H1 (cell line): ENCODE data around the gene LGALS12. TPM values are rescaled to one million over a fixed set of nuclear protein-coding genes. Genes with fewer than 3 reads are reported as not detected.

Experiments used
- CTCF ChIA-PET: fragments of 300-600 bp; sonication (Branson Sonifier 250); formaldehyde crosslinking; loops from one replicate; lab custom pipeline; 2021; ENCODE audit not compliant: partially characterized antibody; lab: Charles Lee
- POLR2A ChIA-PET: fragments of 300-600 bp; sonication (Branson Sonifier 250); formaldehyde crosslinking; loops from one replicate; lab custom pipeline; 2021; ENCODE audit warnings: inconsistent platforms; ENCODE audit not compliant: partially characterized antibody; lab: Charles Lee
- DNase-seq, 2 experiments: peaks; one replicate each; pipeline versions ENCODE4 v3.0.0 to v3.0.0-alpha.2; 2010 to 2022; ENCODE audit warnings: low spot score in 2 of 2, low read depth in 1 of 2, mixed read lengths in 1 of 2
- FAIRE-seq: peaks from 2 replicates; lab custom pipeline; 2011; peaks lifted over from hg19 to GRCh38; lab: Jason Lieb, UNC
- H2AFZ ChIP-seq: 2 replicates; pipeline ENCODE4 v1.8.1; 2012; ENCODE audit warnings: low read length, inconsistent platforms
- H2AK5ac ChIP-seq: 2 replicates; pipeline ENCODE4 v1.6.1; 2013; ENCODE audit warnings: low read depth, low read length
- H2BK120ac ChIP-seq: replicated peaks from 2 replicates; pipeline ENCODE3; 2013; ENCODE audit warnings: low read depth, low read length, inconsistent platforms
- H2BK12ac ChIP-seq: 2 replicates; pipeline ENCODE4 v1.6.1; 2013; ENCODE audit warnings: low read depth, low read length
- H2BK15ac ChIP-seq: 2 replicates; pipeline ENCODE4 v1.6.1; 2013; ENCODE audit warnings: low read length
- H2BK20ac ChIP-seq: 2 replicates; pipeline ENCODE4 v1.6.1; 2013; ENCODE audit warnings: low read length
- H2BK5ac ChIP-seq: 2 replicates; pipeline ENCODE4 v1.6.1; 2013; ENCODE audit warnings: low read depth, low read length
- H3K14ac ChIP-seq: 2 replicates; pipeline ENCODE4 v1.6.1; 2013; ENCODE audit warnings: inconsistent platforms; ENCODE audit not compliant: insufficient read length
- H3K18ac ChIP-seq: 2 replicates; pipeline ENCODE4 v1.6.1; 2013; ENCODE audit warnings: low read length; ENCODE audit errors: extremely low read depth
- H3K23ac ChIP-seq: 2 replicates; pipeline ENCODE4 v1.6.1; 2013; ENCODE audit warnings: inconsistent platforms; ENCODE audit not compliant: insufficient read length
- H3K23me2 ChIP-seq: 2 replicates; pipeline ENCODE4 v1.6.1; 2013; ENCODE audit warnings: low read depth, low read length
- H3K27ac ChIP-seq: 2 replicates; pipeline ENCODE4 v1.6.1; 2011; ENCODE audit warnings: low read depth, low read length, inconsistent platforms
- H3K27me3 ChIP-seq, 4 experiments: replicated peaks in 1 of 4; 1 replicate in 1 of 4; 2 replicates in 3 of 4; pipeline versions ENCODE4 v1.6.1 to v1.8.1; 2011 to 2013; ENCODE audit warnings: low read length in 3 of 4, mild to moderate bottlenecking in 3 of 4, inconsistent platforms in 2 of 4, mixed read lengths in 2 of 4, moderate library complexity in 1 of 4; ENCODE audit not compliant: control insufficient read depth in 3 of 4, insufficient read depth in 3 of 4; ENCODE audit errors: extremely low read depth in 1 of 4
- H3K36me3 ChIP-seq, 4 experiments: 2 replicates each; pipeline versions ENCODE4 v1.6.1 to v1.8.1; 2011 to 2013; ENCODE audit warnings: mild to moderate bottlenecking in 4 of 4, low read length in 3 of 4, moderate library complexity in 2 of 4, control low read depth in 1 of 4, inconsistent platforms in 1 of 4; ENCODE audit not compliant: insufficient read depth in 4 of 4, control insufficient read depth in 2 of 4
- H3K4ac ChIP-seq: replicated peaks from 2 replicates; pipeline ENCODE3; 2013; ENCODE audit warnings: low read length, low read depth, mixed read lengths, inconsistent platforms; ENCODE audit not compliant: insufficient read length
- H3K4me1 ChIP-seq, 4 experiments: replicated peaks in 1 of 4; 1 replicate in 1 of 4; 2 replicates in 3 of 4; pipeline versions ENCODE4 v1.6.1 to v1.8.1; 2011 to 2013; ENCODE audit warnings: low read length in 3 of 4, inconsistent platforms in 2 of 4, mixed read lengths in 1 of 4; ENCODE audit not compliant: insufficient read depth in 4 of 4, control insufficient read depth in 3 of 4
- H3K4me2 ChIP-seq, 2 experiments: 2 replicates each; pipeline versions ENCODE4 v1.6.1 to v1.8.1; 2011 to 2013; ENCODE audit warnings: low read depth in 2 of 2, low read length in 2 of 2, control low read depth in 1 of 2, inconsistent platforms in 1 of 2, mild to moderate bottlenecking in 1 of 2; ENCODE audit not compliant: insufficient read depth in 1 of 2
- H3K4me3 ChIP-seq, 4 experiments: fragments of 200-600, 300-600 bp in 1 of 4; sonication (generic), shearing (Covaris generic), sonication (Bioruptor Twin) in 1 of 4; 2 replicates each; pipeline versions ENCODE4 v1.5.1 to v1.8.1; 2011 to 2016; ENCODE audit warnings: low read length in 4 of 4, low read depth in 3 of 4, control low read depth in 2 of 4, inconsistent platforms in 2 of 4, mild to moderate bottlenecking in 2 of 4, mixed read lengths in 1 of 4, moderate library complexity in 1 of 4; ENCODE audit not compliant: insufficient read depth in 2 of 4; ENCODE audit errors: extremely low read depth in 1 of 4
- H3K56ac ChIP-seq: replicated peaks from 2 replicates; pipeline ENCODE3; 2013; ENCODE audit warnings: low read depth, mild to moderate bottlenecking, mixed read lengths, low read length, inconsistent platforms; ENCODE audit not compliant: insufficient read length
- H3K79me1 ChIP-seq: 2 replicates; pipeline ENCODE4 v1.6.1; 2013; ENCODE audit warnings: low read depth, low read length, control low read depth
- H3K79me2 ChIP-seq, 2 experiments: 2 replicates each; pipeline versions ENCODE4 v1.6.1 to v1.8.1; 2012 to 2013; ENCODE audit warnings: low read length in 2 of 2, mild to moderate bottlenecking in 2 of 2, inconsistent platforms in 1 of 2; ENCODE audit not compliant: insufficient read depth in 2 of 2, control insufficient read depth in 1 of 2
- H3K9ac ChIP-seq, 4 experiments: replicated peaks in 1 of 4; 1 replicate in 1 of 4; 2 replicates in 3 of 4; pipeline versions ENCODE4 v1.6.1 to v1.8.1; 2011 to 2013; ENCODE audit warnings: low read depth in 3 of 4, low read length in 3 of 4, control low read depth in 2 of 4, mild to moderate bottlenecking in 2 of 4, moderate library complexity in 2 of 4, inconsistent platforms in 1 of 4; ENCODE audit errors: extremely low read depth in 1 of 4
- H3K9me3 ChIP-seq, 2 experiments: 2 replicates each; pipeline versions ENCODE4 v1.6.1 to v1.8.1; 2012 to 2013; ENCODE audit warnings: mild to moderate bottlenecking in 2 of 2, moderate library complexity in 2 of 2, control low read depth in 1 of 2, inconsistent platforms in 1 of 2, low read depth in 1 of 2, low read length in 1 of 2, mixed read lengths in 1 of 2; ENCODE audit not compliant: insufficient read depth in 2 of 2
- H4K20me1 ChIP-seq, 2 experiments: replicated peaks in 1 of 2; 2 replicates each; pipeline versions ENCODE3 to v1.8.1; 2011 to 2013; ENCODE audit warnings: inconsistent platforms in 2 of 2, low read length in 2 of 2, mild to moderate bottlenecking in 1 of 2; ENCODE audit not compliant: insufficient read depth in 2 of 2, control insufficient read depth in 1 of 2
- H4K5ac ChIP-seq: 2 replicates; pipeline ENCODE4 v1.6.1; 2013; ENCODE audit warnings: low read length, low read depth, mixed read lengths, inconsistent platforms; ENCODE audit not compliant: insufficient read length
- H4K8ac ChIP-seq: 2 replicates; pipeline ENCODE4 v1.8.0; 2013; ENCODE audit warnings: mild to moderate bottlenecking, moderate library complexity, low read length, inconsistent platforms; ENCODE audit not compliant: insufficient read depth; ENCODE audit errors: extremely low read depth
- H4K91ac ChIP-seq: replicated peaks from 2 replicates; pipeline ENCODE3; 2013; ENCODE audit warnings: low read length, mixed read lengths, inconsistent platforms; ENCODE audit not compliant: insufficient read length
- KDM1A ChIP-seq: fragments of 200-600, 300-600 bp; sonication (generic); IDR thresholded peaks from 2 replicates; pipeline ENCODE4 v1.7.1; 2016; ENCODE audit warnings: mild to moderate bottlenecking, low read length, borderline replicate concordance
- POU5F1 ChIP-seq: IDR thresholded peaks from 2 replicates; pipeline ENCODE4 v1.6.1; 2011; ENCODE audit warnings: low read depth, mild to moderate bottlenecking, low read length, moderate library complexity
- WGBS, 2 experiments: shearing (Covaris generic) in 1 of 2; methylation state at CpG; one replicate each; pipeline versions ENCODE4 v1.1.6 to v1.1.7; 2013 to 2015; ENCODE audit warnings: low lambda C conversion rate in 2 of 2, mixed read lengths in 2 of 2, inconsistent platforms in 1 of 2, low coverage in 1 of 2, missing lambda C conversion rate in 1 of 2; ENCODE audit not compliant: insufficient replicate concordance in 2 of 2, insufficient coverage in 1 of 2, insufficient read length in 1 of 2; ENCODE audit errors: extremely low coverage in 1 of 2, missing lambda C conversion rate in 1 of 2; 5-methylcytosine and 5-hydroxymethylcytosine counted together
- polyA plus RNA-seq, 7 experiments: library from polyadenylated mRNA; depleted of rRNA in 3 of 7; stranded (reverse) in 5 of 7; unstranded in 2 of 7; fragments of >200 nt in 5 of 7; fragments of 200-250 nt in 2 of 7; gene quantifications; 1 replicate in 5 of 7; 2 replicates in 1 of 7; 4 replicates in 1 of 7; pipeline versions ENCODE4 v1.2.1 to v1.2.3, GENCODE V29; 2011 to 2013; ENCODE audit warnings: missing spikeins in 2 of 7, mixed read lengths in 2 of 7
- total RNA-seq: library from RNA; stranded (reverse); fragmentation: NEBNext Ultra II Directional; extraction: Animal tissue kit (Norgen Biotek cat#: 25700); gene quantifications from 2 replicates; pipeline ENCODE4 v1.2.1, GENCODE V29; 2021
- TF ChIP-seq, protein P1 (sequence below): IDR thresholded peaks from 2 replicates; pipeline ENCODE4 v1.6.1; 2011; ENCODE audit warnings: low read depth, mild to moderate bottlenecking, low read length; ENCODE audit not compliant: insufficient read depth

The LGALS12 gene
- total and polyA plus RNA-seq, 2 of the 8 experiments (the other 6 are each of a cell fraction or from before 2014, with no cell fraction given) = 1.6 to 2.9 TPM

DNA sequence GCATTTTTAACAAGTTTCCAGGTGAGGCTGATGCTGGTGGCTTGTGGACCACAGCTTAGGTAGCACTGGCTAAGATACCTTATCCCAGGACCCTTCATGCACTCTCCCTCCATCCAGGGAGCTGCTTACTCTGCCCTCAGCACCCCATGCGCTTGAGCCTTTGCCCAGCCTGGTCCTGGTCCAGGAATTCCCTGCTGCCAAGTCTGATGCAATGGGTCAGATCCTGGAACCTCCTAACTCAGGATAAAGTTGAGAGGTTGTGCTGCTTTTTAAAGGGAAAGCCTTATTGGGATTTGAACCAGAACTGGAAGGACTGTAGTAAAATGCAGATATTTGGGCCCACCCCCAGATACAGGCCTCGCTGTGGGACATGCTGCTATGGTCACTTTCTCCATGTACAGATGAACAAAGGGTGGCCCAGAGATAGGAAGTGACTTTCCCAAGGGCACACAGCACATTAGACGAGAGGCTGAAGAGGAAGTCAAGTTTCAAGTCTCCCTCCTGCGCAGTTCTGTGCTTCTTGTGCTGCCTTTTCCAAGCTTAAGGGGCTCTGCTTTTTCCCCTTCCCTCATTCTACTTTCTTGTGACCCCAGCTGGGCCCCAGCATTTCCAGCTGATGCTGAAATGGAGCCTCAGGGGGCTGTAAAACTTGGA, 824 bp upstream of the LGALS12 start:
- WGBS, 2 experiments = 92% methylated on average over 4 of the region's 4 CpGs; no CpG with 5 or more reads in 1 of the 2 experiments

More for the DNA sequence above, 824 bp upstream of the LGALS12 start:
- no peak for DNase-seq
- no peak for FAIRE-seq
- Histone ChIP-seq H2AK5ac (peak overlapping the region; percentile 5; the same call in 1 of the 2 replicates), H3K9ac (no peak overlapping the region), H4K5ac (peak overlapping the region; percentile 24), H3K4me3 (no peak overlapping the region), H3K27ac (no peak overlapping the region), H3K23ac (no peak overlapping the region), H3K4me1 (peaks cover 10 to 19% (median 15%) of the 10 kb centered on the region in 4 experiments), H4K8ac (no peak overlapping the region; the same call in 1 of the 2 replicates), H3K23me2 (no peaks in the 10 kb centered on the region), H3K14ac (no peak overlapping the region), H3K79me2 (no peaks in the 10 kb centered on the region), H2BK20ac (peak overlapping the region; percentile 87), H4K91ac (peak overlapping the region; percentile 81), H3K9me3 (no peaks in the 10 kb centered on the region), H3K36me3 (0 out of 8 replicates have a peak, but pooled peaks cover 0 to 3% (median 0%) of the 10 kb centered on the region in 4 experiments), H3K27me3 (no peaks in the 10 kb centered on the region), H3K4ac (no peak overlapping the region), H3K18ac (peak overlapping the region; percentile 51), H4K20me1 (no peaks in the 10 kb centered on the region), H3K4me2 (no peak overlapping the region), H3K56ac (no peak overlapping the region), H2BK12ac (peak overlapping the region; percentile 90; the same call in 1 of the 2 replicates), H2AFZ (no peak overlapping the region), H2BK120ac (peak overlapping the region; percentile 35), H2BK5ac (peak overlapping the region; percentile 14; the same call in 1 of the 2 replicates), H3K79me1 (no peaks in the 10 kb centered on the region), H2BK15ac (peak overlapping the region; percentile 55; the same call in 1 of the 2 replicates)
- CTCF ChIA-PET = interaction anchor here (0.6 to 8.2 kb wide), 4 partner anchors 15 to 372 kb away, joined by 3 to 97 read pairs (median 29); partner anchors contain the start of gene PLAAT5
- TF ChIP-seq POU5F1 = no peak
- peak; percentile 12; the same call in 1 of the 2 replicates for TF ChIP-seq KDM1A
- TF ChIP-seq, protein P1, sequence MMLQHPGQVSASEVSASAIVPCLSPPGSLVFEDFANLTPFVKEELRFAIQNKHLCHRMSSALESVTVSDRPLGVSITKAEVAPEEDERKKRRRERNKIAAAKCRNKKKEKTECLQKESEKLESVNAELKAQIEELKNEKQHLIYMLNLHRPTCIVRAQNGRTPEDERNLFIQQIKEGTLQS = no peak
- POLR2A ChIA-PET = interaction anchor here (1.3 to 3.0 kb wide), 3 partner anchors 12 to 24 kb away, joined by 5 to 17 read pairs (median 9); partner anchors contain the start of gene PLAAT5
